GM12892 (cell line): ENCODE measurements around the gene SELENOW.

Source experiments
- POLR2A ChIP-seq: IDR thresholded peaks from 2 replicates; pipeline ENCODE4 v1.6.1; 2011; ENCODE audit warnings: low read depth, low read length, control low read depth
- POLR2AphosphoS5 ChIP-seq: IDR thresholded peaks from 2 replicates; pipeline ENCODE4 v1.6.1; 2011; ENCODE audit warnings: low read depth, low read length, control low read depth
- TAF1 ChIP-seq: IDR thresholded peaks from 2 replicates; pipeline ENCODE4 v1.6.1; 2011; ENCODE audit warnings: low read depth, mild to moderate bottlenecking, control low read depth, low read length, borderline replicate concordance

DNA sequence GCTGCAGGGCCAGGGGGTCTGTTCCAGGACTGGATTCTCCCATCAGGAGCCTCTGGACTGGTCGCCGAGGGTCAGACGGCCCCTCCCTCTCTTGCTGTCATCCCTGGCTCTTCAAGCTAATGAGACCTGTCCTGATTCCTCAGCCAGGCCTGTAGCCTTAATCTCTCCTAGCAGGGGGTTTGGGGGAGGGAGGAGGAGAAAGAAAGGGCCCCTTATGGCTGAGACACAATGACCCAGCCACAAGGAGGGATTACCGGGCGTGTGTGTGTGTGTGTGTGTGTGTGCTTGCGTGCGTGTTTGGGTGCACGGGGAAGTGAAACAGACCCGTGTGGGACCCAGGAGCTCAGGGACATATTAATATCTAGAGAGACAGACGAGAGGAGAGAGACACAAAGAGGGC is 41.4 kb downstream of the SELENOW start:
- TF ChIP-seq POLR2A, result no peak
- TF ChIP-seq POLR2AphosphoS5, result no peak
- TF ChIP-seq TAF1, result no peak
